Prostate gland (tissue), 2 donors: ENCODE results near the gene BUD23. TPM values are rescaled to one million over a fixed set of nuclear protein-coding genes. Genes with fewer than 3 reads are reported as not detected.

Source experiments
- DNase-seq: peaks from one replicate; pipeline ENCODE4 v3.0.0-alpha.2; 2019; ENCODE audit warnings: low spot score
- H3K27ac ChIP-seq, 2 donors: fragments of 200-600 bp; sonication (generic); 2 replicates each; pipeline ENCODE4 v1.5.1; 2017 to 2019
- H3K27me3 ChIP-seq: fragments of 200-600 bp; sonication (generic); replicated peaks from 2 replicates; pipeline ENCODE4 v1.5.1; 2019; ENCODE audit not compliant: insufficient read depth
- H3K36me3 ChIP-seq, 2 donors: fragments of 200-600 bp; sonication (generic); 1 replicate in 1 of 2; 2 replicates in 1 of 2; pipeline versions ENCODE4 v1.5.1 to v1.8.1; 2017 to 2019
- H3K4me1 ChIP-seq: fragments of 200-600 bp; sonication (generic); replicated peaks from 2 replicates; pipeline ENCODE4 v1.5.1; 2019
- H3K4me3 ChIP-seq, 2 donors: fragments of 200-600 bp; sonication (generic); 2 replicates each; pipeline ENCODE4 v1.5.1; 2017 to 2019
- H3K9me3 ChIP-seq: fragments of 200-600 bp; sonication (generic); 2 replicates; pipeline ENCODE4 v1.5.1; 2017
- CTCF ChIP-seq, 4 experiments: fragments of 200-600 bp in 2 of 4; fragments of 450-650 bp in 2 of 4; sonication (generic) in 2 of 4; IDR thresholded peaks; 1 replicate in 3 of 4; 2 replicates in 1 of 4; pipeline ENCODE4 v1.5.1; 2016 to 2019; ENCODE audit warnings: antibody characterized with exemption in 4 of 4, mild to moderate bottlenecking in 2 of 4, moderate library complexity in 2 of 4
- POLR2A ChIP-seq: fragments of 450-650 bp; IDR thresholded peaks from one replicate; pipeline ENCODE4 v1.6.1; 2016; ENCODE audit warnings: antibody characterized with exemption, mild to moderate bottlenecking
- POLR2AphosphoS5 ChIP-seq: sonication (generic); formaldehyde crosslinking; IDR thresholded peaks from one replicate; pipeline ENCODE4 v1.6.1; 2017; ENCODE audit warnings: antibody characterized with exemption
- WGBS: methylation state at CpG from one replicate; pipeline ENCODE4 v1.1.5; 2018; 5-methylcytosine and 5-hydroxymethylcytosine counted together
- intact Hi-C: fragments of 100-400 bp; cut with DNase I; formaldehyde crosslinking; loops from one replicate; pipeline ENCODE4 v1.14.2; 2022
- total RNA-seq, 2 donors: library from RNA; depleted of rRNA; stranded (reverse); fragments of >200 nt; gene quantifications; one replicate each; pipeline ENCODE4 v1.1.0, GENCODE V29; 2016

BUD23 gene
- total RNA-seq, 2 donors from 2014 or later, result 72.3 to 196 TPM

GRCh38 chr7:73642834-73643233 lies 40.6 kb upstream of the BUD23 start:
- no peaks in the 10 kb centered on the region for H3K4me1 ChIP-seq
- TF ChIP-seq CTCF (IDR thresholded peaks at IDR 0.05) (no peak), POLR2A (no peak), POLR2AphosphoS5 (no peak)
- no peak for DNase-seq
- H3K27me3 ChIP-seq, result peaks cover 3% of the 10 kb centered on the region
- no peak overlapping the region for H3K4me3 ChIP-seq
- H3K27ac ChIP-seq, result no peak overlapping the region
- WGBS, result 72% methylated on average over 2 of the region's 2 CpGs
- intact Hi-C loops, result no loop called here
- H3K36me3 ChIP-seq, result no peaks in the 10 kb centered on the region
- no peaks in the 10 kb centered on the region for H3K9me3 ChIP-seq

GRCh38 chr7:73644688-73645286 lies 38.6 kb upstream of the BUD23 start:
- H3K27me3 ChIP-seq, result peaks cover 3% of the 10 kb centered on the region
- no peak for DNase-seq
- no peaks in the 10 kb centered on the region for H3K9me3 ChIP-seq
- 60% methylated on average over 5 of the region's 5 CpGs for WGBS
- H3K36me3 ChIP-seq, result no peaks in the 10 kb centered on the region
- no peaks in the 10 kb centered on the region for H3K4me1 ChIP-seq
- TF ChIP-seq POLR2A (no peak), CTCF (IDR thresholded peaks at IDR 0.05) (no peak), POLR2AphosphoS5 (no peak)
- no peak overlapping the region for H3K27ac ChIP-seq
- no peak overlapping the region for H3K4me3 ChIP-seq
- intact Hi-C loops, result no loop called here

GRCh38 chr7:73645643-73646174 lies 37.7 kb upstream of the BUD23 start:
- H3K36me3 ChIP-seq, result no peaks in the 10 kb centered on the region
- intact Hi-C loops, result no loop called here
- no peak for DNase-seq
- TF ChIP-seq POLR2AphosphoS5 (no peak), POLR2A (no peak), CTCF (IDR thresholded peaks at IDR 0.05) (no peak)
- no peaks in the 10 kb centered on the region for H3K4me1 ChIP-seq
- 70% methylated on average over 4 of the region's 4 CpGs for WGBS
- no peak overlapping the region for H3K27ac ChIP-seq
- no peak overlapping the region for H3K4me3 ChIP-seq
- H3K27me3 ChIP-seq, result peaks cover 3% of the 10 kb centered on the region
- no peaks in the 10 kb centered on the region for H3K9me3 ChIP-seq

- TF ChIP-seq POLR2AphosphoS5 (no peak), CTCF (IDR thresholded peaks at IDR 0.05) (no peak), POLR2A (no peak)
- intact Hi-C loops, result no loop called here
Observed at GRCh38 chr7:73646785-73647724, 36.3 kb upstream of the BUD23 start.

More at GRCh38 chr7:73646785-73647724, 36.3 kb upstream of the BUD23 start:
- 61% methylated on average over 16 of the region's 16 CpGs for WGBS
- no peaks in the 10 kb centered on the region for H3K4me1 ChIP-seq
- DNase-seq, result no peak
- H3K9me3 ChIP-seq, result no peaks in the 10 kb centered on the region
- H3K27ac ChIP-seq, result no peak overlapping the region
- no peak overlapping the region for H3K4me3 ChIP-seq
- peaks cover 3% of the 10 kb centered on the region for H3K27me3 ChIP-seq
- no peaks in the 10 kb centered on the region for H3K36me3 ChIP-seq
